ENCODE results near the gene TMEM203.
"Not testable (repeated sequence)": the region's sequence is repeated elsewhere in the genome, so short reads cannot be mapped to it uniquely, and the experiment has no call there.

Gene TMEM203

GRCh38 chr9:137240841-137241489 is 35.5 kb upstream of the TMEM203 start, which contains the start of gene TUBB4B:
TUBB4B (plus strand) TSS chr9:137241287; CDS start chr9:137241361, 74 bp downstream.
- peak; percentile 99 for DNase-seq (ENCODE audit: low spot score)
- in situ Hi-C loops (cut with MboI; ENCODE audit: low sequenced_read_pairs, unreplicated experiment) = no loop called here
- TF ChIP-seq CTCF (IDR thresholded peaks at IDR 0.05; ENCODE audit: borderline replicate concordance, control extremely low read depth, extremely low read depth, insufficient read depth, missing control alignments) = no peak

GRCh38 chr9:137240318-137240840 is 34.9 kb upstream of the TMEM203 start:
- peak; percentile 75 for DNase-seq (ENCODE audit: low spot score)
- in situ Hi-C loops (cut with MboI; ENCODE audit: low sequenced_read_pairs, unreplicated experiment) = no loop called here
- no peak for TF ChIP-seq CTCF (IDR thresholded peaks at IDR 0.05; ENCODE audit: borderline replicate concordance, control extremely low read depth, extremely low read depth, insufficient read depth, missing control alignments)

GRCh38 chr9:137239541-137240200 is 34.2 kb upstream of the TMEM203 start:
- in situ Hi-C loops (cut with MboI; ENCODE audit: low sequenced_read_pairs, unreplicated experiment); DNase-seq (ENCODE audit: low spot score): not testable (repeated sequence)

- no peak for DNase-seq (ENCODE audit: low spot score)
- no peak for TF ChIP-seq CTCF (IDR thresholded peaks at IDR 0.05; ENCODE audit: borderline replicate concordance, control extremely low read depth, extremely low read depth, insufficient read depth, missing control alignments)
- in situ Hi-C loops (cut with MboI; ENCODE audit: low sequenced_read_pairs, unreplicated experiment) = no loop called here
Measured at GRCh38 chr9:137237759-137238726, 32.6 kb upstream of the TMEM203 start.

- in situ Hi-C loops (cut with MboI; ENCODE audit: low sequenced_read_pairs, unreplicated experiment) = no loop called here
- DNase-seq (ENCODE audit: low spot score) = no peak
- TF ChIP-seq CTCF (IDR thresholded peaks at IDR 0.05; ENCODE audit: borderline replicate concordance, control extremely low read depth, extremely low read depth, insufficient read depth, missing control alignments) = no peak
Measured at GRCh38 chr9:137236936-137237421, 31.5 kb upstream of the TMEM203 start.

GRCh38 chr9:137236238-137236935 is 30.9 kb upstream of the TMEM203 start:
- TF ChIP-seq CTCF (IDR thresholded peaks at IDR 0.05; ENCODE audit: borderline replicate concordance, control extremely low read depth, extremely low read depth, insufficient read depth, missing control alignments) = peak; percentile 100
- in situ Hi-C loops (cut with MboI; ENCODE audit: low sequenced_read_pairs, unreplicated experiment) = no loop called here
- DNase-seq (ENCODE audit: low spot score) = peak; percentile 97

Data from GM13976 (cell line).